Liver (tissue), 9 donors: ENCODE measurements around the gene HYAL1. TPM values are rescaled to one million over a fixed set of nuclear protein-coding genes. Genes with fewer than 3 reads are reported as not detected.
A peak's percentile ranks its signal among the peaks of the same experiment; 100 is the strongest.

Experiments
- DNase-seq: peaks from one replicate; pipeline ENCODE4 v3.0.0-alpha.2; 2017; ENCODE audit warnings: low spot score
- H3K27ac ChIP-seq, 2 donors: one replicate each; pipeline ENCODE4 v1.7.0; 2013; ENCODE audit warnings: inconsistent platforms in 2 of 2, low read length in 2 of 2, control low read depth in 1 of 2, low read depth in 1 of 2, mild to moderate bottlenecking in 1 of 2
- H3K27me3 ChIP-seq, 4 donors: one replicate each; pipeline versions ENCODE4 v1.6.1 to v1.7.0; 2013; ENCODE audit warnings: low read length in 3 of 4, inconsistent platforms in 1 of 4, mild to moderate bottlenecking in 1 of 4, moderate library complexity in 1 of 4; ENCODE audit not compliant: control insufficient read depth in 4 of 4, insufficient read depth in 4 of 4
- H3K36me3 ChIP-seq, 4 donors: one replicate each; pipeline versions ENCODE4 v1.6.1 to v1.7.0; 2013; ENCODE audit warnings: low read length in 3 of 4, mild to moderate bottlenecking in 3 of 4, low read depth in 1 of 4, moderate library complexity in 1 of 4; ENCODE audit not compliant: control insufficient read depth in 4 of 4, insufficient read depth in 3 of 4
- H3K4me1 ChIP-seq, 4 donors: one replicate each; pipeline versions ENCODE4 v1.6.1 to v1.7.0; 2013; ENCODE audit warnings: low read length in 3 of 4, mild to moderate bottlenecking in 3 of 4, moderate library complexity in 1 of 4; ENCODE audit not compliant: control insufficient read depth in 4 of 4, insufficient read depth in 4 of 4
- H3K4me3 ChIP-seq, 3 donors: one replicate each; pipeline versions ENCODE4 v1.6.1 to v1.7.0; 2013; ENCODE audit warnings: low read length in 3 of 3, control low read depth in 1 of 3, low read depth in 1 of 3, mild to moderate bottlenecking in 1 of 3
- H3K9ac ChIP-seq, 2 donors: one replicate each; pipeline ENCODE4 v1.7.0; 2013; ENCODE audit warnings: low read length in 2 of 2, mild to moderate bottlenecking in 2 of 2, moderate library complexity in 2 of 2, control low read depth in 1 of 2, low read depth in 1 of 2
- H3K9me3 ChIP-seq, 4 donors: one replicate each; pipeline versions ENCODE4 v1.6.1 to v1.7.0; 2013; ENCODE audit warnings: low read length in 3 of 4; ENCODE audit not compliant: control insufficient read depth in 4 of 4
- ATF3 ChIP-seq: IDR thresholded peaks from 2 replicates; pipeline ENCODE4 v1.6.1; 2016; ENCODE audit warnings: antibody characterized with exemption
- FOXA2 ChIP-seq: IDR thresholded peaks from 2 replicates; pipeline ENCODE4 v1.6.1; 2016; ENCODE audit warnings: antibody characterized with exemption
- GABPA ChIP-seq, 2 donors: IDR thresholded peaks in 1 of 2; conservative IDR thresholded peaks in 1 of 2; 2 replicates each; pipeline ENCODE4 v1.6.1; 2016; ENCODE audit warnings: antibody characterized with exemption in 2 of 2, mild to moderate bottlenecking in 1 of 2, moderate library complexity in 1 of 2
- HNF4A ChIP-seq, 2 donors: conservative IDR thresholded peaks; 2 replicates each; pipeline ENCODE4 v1.6.1; 2016; ENCODE audit warnings: antibody characterized with exemption in 2 of 2, mild to moderate bottlenecking in 2 of 2
- HNF4G ChIP-seq: IDR thresholded peaks from 2 replicates; pipeline ENCODE4 v1.6.1; 2016; ENCODE audit warnings: antibody characterized with exemption
- JUND ChIP-seq, 2 donors: IDR thresholded peaks; 2 replicates each; pipeline ENCODE4 v1.6.1; 2016; ENCODE audit warnings: antibody characterized with exemption in 2 of 2
- RAD21 ChIP-seq, 2 donors: IDR thresholded peaks; 2 replicates each; pipeline ENCODE4 v1.6.1; 2016; ENCODE audit warnings: antibody characterized with exemption in 2 of 2, mild to moderate bottlenecking in 2 of 2
- REST ChIP-seq: IDR thresholded peaks from 2 replicates; pipeline ENCODE4 v1.6.1; 2016; ENCODE audit warnings: antibody characterized with exemption, mild to moderate bottlenecking
- RXRA ChIP-seq, 2 donors: IDR thresholded peaks; 2 replicates each; pipeline ENCODE4 v1.6.1; 2017 to 2018; ENCODE audit warnings: antibody characterized with exemption in 2 of 2, mild to moderate bottlenecking in 1 of 2
- SP1 ChIP-seq: IDR thresholded peaks from 2 replicates; pipeline ENCODE4 v1.6.1; 2018; ENCODE audit warnings: antibody characterized with exemption, mild to moderate bottlenecking
- YY1 ChIP-seq: IDR thresholded peaks from 2 replicates; pipeline ENCODE4 v1.6.1; 2016; ENCODE audit warnings: antibody characterized with exemption, mild to moderate bottlenecking
- WGBS: extraction: QIAGEN DNeasy Blood & Tissue Kit; methylation state at CpG from one replicate; pipeline ENCODE4 v1.1.7; 2013; 5-methylcytosine and 5-hydroxymethylcytosine counted together
- polyA plus RNA-seq, 2 donors: library from polyadenylated mRNA; stranded (reverse) in 1 of 2; unstranded in 1 of 2; fragments of 200-250 nt in 1 of 2; fragments of >200 nt in 1 of 2; fragmentation: Nextera tagmentation in 1 of 2; extraction: Ambion mirVana in 1 of 2; gene quantifications; one replicate each; pipeline versions ENCODE4 v1.2.1 to v1.2.3, GENCODE V29; 2013 to 2015
- total RNA-seq, 2 donors: library from RNA; depleted of rRNA; stranded (reverse); fragments of >200 nt; gene quantifications; one replicate each; pipeline ENCODE4 v1.2.3, GENCODE V29; 2014
- TF ChIP-seq, protein P1 (sequence below): IDR thresholded peaks from 2 replicates; pipeline ENCODE4 v1.6.1; 2016; ENCODE audit warnings: antibody characterized with exemption
- donor health status: healthy.
- donor health status: healthy.
- donor health status: healthy.
- donor health status: healthy.
- donor health status: healthy.

The HYAL1 gene
- total and polyA plus RNA-seq, 4 donors = 82.3 to 156 (median 121) TPM

GRCh38 chr3:50341996-50342650 lies 38.7 kb upstream of the HYAL1 start:
- no peak overlapping the region for H3K4me3 ChIP-seq
- H3K4me1 ChIP-seq = peaks cover 5 to 25% (median 12%) of the 10 kb centered on the region in 4 donors
- WGBS = 94% methylated on average over 13 of the region's 13 CpGs
- H3K36me3 ChIP-seq = no peaks in the 10 kb centered on the region
- no peak overlapping the region for H3K9ac ChIP-seq
- H3K27ac ChIP-seq = no peak overlapping the region
- no peaks in the 10 kb centered on the region for H3K9me3 ChIP-seq
- TF ChIP-seq RXRA (IDR thresholded peaks at IDR 0.05) = no peak
- no peak for TF ChIP-seq HNF4A (conservative IDR thresholded peaks at IDR 0.05)
- no peak for TF ChIP-seq HNF4G
- no peak for TF ChIP-seq RAD21 (IDR thresholded peaks at IDR 0.05)
- no peaks in the 10 kb centered on the region for H3K27me3 ChIP-seq
- DNase-seq = no peak

- Histone ChIP-seq H3K9me3 (no peaks in the 10 kb centered on the region), H3K4me1 (peaks cover 6 to 26% (median 13%) of the 10 kb centered on the region in 4 donors), H3K27ac (peak overlapping the region in 1 of 2 donors; percentile 21), H3K27me3 (no peaks in the 10 kb centered on the region), H3K9ac (no peak overlapping the region), H3K36me3 (no peaks in the 10 kb centered on the region), H3K4me3 (no peak overlapping the region)
- TF ChIP-seq YY1 (no peak), RXRA (IDR thresholded peaks at IDR 0.05) (no peak), FOXA2 (no peak)
- no peak for DNase-seq
- WGBS = 96% methylated on average over 9 of the region's 9 CpGs
Measured at GRCh38 chr3:50341537-50341936, 38.2 kb upstream of the HYAL1 start.

DNA sequence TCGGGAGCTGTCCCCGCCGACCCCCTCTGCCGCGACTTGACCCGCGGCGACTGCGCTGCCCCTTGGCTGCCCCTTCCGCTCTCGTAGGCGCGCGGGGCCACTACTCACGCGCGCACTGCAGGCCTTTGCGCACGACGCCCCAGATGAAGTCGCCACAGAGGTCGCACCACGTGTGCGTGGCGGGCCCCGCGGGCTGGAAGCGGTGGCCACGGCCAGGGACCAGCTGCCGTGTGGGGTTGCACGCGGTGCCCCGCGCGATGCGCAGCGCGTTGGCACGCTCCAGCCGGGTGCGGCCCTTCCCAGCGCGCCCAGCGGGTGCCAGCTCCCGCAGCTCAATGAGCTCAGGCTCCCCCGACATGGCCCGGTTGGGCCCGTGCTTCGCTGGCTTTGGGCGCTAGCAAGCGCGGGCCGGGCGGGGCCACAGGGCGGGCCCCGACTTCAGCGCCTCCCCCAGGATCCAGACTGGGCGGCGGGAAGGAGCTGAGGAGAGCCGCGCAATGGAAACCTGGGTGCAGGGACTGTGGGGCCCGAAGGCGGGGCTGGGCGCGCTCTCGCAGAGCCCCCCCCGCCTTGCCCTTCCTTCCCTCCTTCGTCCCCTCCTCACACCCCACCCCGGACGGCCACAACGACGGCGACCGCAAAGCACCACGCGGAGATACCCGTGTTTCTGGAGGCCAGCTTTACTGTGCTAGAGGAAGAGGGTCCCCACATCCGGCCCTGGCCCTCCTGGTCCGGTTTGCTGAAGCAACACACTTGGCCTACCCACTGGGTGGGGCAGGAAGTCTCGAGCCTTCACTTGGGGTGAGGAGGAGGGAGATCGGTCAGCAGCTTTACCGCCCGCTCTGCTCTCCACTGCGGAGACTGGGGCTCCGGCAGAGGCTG lies 37.3 kb upstream of the HYAL1 start, which contains the start of gene RASSF1:
Gene RASSF1 (minus strand): TSS at position 389 of the 882 bp plus-strand sequence. CDS start 31 bp downstream, at position 358.
- Histone ChIP-seq H3K27ac (peak within 1 kb of the TSS; percentile 21 to 34), H3K4me3 (peak within 1 kb of the TSS in 1 of 3 donors; percentile 42), H3K27me3 (no peaks in the 10 kb centered on the region), H3K4me1 (peaks cover 11 to 32% (median 18%) of the 10 kb centered on the region in 4 donors), H3K36me3 (no peaks in the 10 kb centered on the region), H3K9ac (peak within 1 kb of the TSS; percentile 10 to 62), H3K9me3 (no peaks in the 10 kb centered on the region)
- WGBS = 23% methylated on average over 85 of the region's 85 CpGs
- TF ChIP-seq GABPA (IDR thresholded peaks at IDR 0.05 in 1 of 2, conservative IDR thresholded peaks at IDR 0.05 in 1 of 2) (peak in 1 of 2 donors; percentile 22), HNF4G (no peak), RXRA (IDR thresholded peaks at IDR 0.05) (peak in 1 of 2 donors; percentile 12), REST (peak; percentile 33), ATF3 (no peak), SP1 (peak; percentile 36), JUND (IDR thresholded peaks at IDR 0.05) (no peak)
- TF ChIP-seq, protein P1, sequence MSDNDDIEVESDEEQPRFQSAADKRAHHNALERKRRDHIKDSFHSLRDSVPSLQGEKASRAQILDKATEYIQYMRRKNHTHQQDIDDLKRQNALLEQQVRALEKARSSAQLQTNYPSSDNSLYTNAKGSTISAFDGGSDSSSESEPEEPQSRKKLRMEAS = no peak
- peak; percentile 78 for DNase-seq
